ENCODE data around the gene PTPRT.

DNA sequence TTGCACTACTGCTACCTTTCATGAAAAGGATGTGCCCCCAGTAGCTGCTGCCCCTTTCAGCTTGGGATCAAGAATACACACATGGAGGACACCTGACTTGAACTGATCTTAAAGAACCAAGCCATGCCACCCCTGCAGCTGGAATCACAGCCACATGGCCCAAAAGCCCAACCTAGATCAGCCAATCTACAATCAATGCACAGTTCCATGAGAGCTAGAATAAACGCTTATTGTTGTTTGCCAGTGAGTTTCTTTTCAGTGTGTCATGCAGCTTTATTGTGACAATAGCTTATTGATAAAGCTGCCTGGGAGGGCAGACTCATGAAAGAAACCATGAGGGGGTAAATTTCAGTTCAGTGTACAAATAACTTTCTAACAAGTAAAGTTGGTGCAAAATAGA is 397.7 kb downstream of the PTPRT start:
- TF ChIP-seq, protein P1, sequence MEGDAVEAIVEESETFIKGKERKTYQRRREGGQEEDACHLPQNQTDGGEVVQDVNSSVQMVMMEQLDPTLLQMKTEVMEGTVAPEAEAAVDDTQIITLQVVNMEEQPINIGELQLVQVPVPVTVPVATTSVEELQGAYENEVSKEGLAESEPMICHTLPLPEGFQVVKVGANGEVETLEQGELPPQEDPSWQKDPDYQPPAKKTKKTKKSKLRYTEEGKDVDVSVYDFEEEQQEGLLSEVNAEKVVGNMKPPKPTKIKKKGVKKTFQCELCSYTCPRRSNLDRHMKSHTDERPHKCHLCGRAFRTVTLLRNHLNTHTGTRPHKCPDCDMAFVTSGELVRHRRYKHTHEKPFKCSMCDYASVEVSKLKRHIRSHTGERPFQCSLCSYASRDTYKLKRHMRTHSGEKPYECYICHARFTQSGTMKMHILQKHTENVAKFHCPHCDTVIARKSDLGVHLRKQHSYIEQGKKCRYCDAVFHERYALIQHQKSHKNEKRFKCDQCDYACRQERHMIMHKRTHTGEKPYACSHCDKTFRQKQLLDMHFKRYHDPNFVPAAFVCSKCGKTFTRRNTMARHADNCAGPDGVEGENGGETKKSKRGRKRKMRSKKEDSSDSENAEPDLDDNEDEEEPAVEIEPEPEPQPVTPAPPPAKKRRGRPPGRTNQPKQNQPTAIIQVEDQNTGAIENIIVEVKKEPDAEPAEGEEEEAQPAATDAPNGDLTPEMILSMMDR (conservative IDR thresholded peaks at IDR 0.05; ENCODE audit: low read depth in 2 of 2) = no peak
- no peak for TF ChIP-seq EZH2 (IDR thresholded peaks at IDR 0.05; ENCODE audit: low read depth, unreplicated experiment)
- TF ChIP-seq, protein P2, sequence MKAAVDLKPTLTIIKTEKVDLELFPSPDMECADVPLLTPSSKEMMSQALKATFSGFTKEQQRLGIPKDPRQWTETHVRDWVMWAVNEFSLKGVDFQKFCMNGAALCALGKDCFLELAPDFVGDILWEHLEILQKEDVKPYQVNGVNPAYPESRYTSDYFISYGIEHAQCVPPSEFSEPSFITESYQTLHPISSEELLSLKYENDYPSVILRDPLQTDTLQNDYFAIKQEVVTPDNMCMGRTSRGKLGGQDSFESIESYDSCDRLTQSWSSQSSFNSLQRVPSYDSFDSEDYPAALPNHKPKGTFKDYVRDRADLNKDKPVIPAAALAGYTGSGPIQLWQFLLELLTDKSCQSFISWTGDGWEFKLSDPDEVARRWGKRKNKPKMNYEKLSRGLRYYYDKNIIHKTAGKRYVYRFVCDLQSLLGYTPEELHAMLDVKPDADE (IDR thresholded peaks at IDR 0.05) = no peak
